Stimulated activated naive CD4-positive, alpha-beta T cell (primary cell): ENCODE measurements around the gene FAM53A.
A peak's percentile ranks its signal among the peaks of the same experiment; 100 is the strongest.
"Not testable (repeated sequence)": the region's sequence is repeated elsewhere in the genome, so short reads cannot be mapped to it uniquely, and the experiment has no call there.

ENCODE experiments used
- DNase-seq, 6 experiments: peaks; one replicate each; lab custom pipeline; 2025; lab: John Stamatoyannopoulos, UW

FAM53A gene

GRCh38 chr4:1622238-1622637 lies 61.9 kb downstream of the FAM53A start:
- no peak for DNase-seq

- no peak for DNase-seq
Observed at GRCh38 chr4:1621526-1621925, 62.6 kb downstream of the FAM53A start.

- DNase-seq = no peak
Observed at GRCh38 chr4:1619151-1619672, 64.9 kb downstream of the FAM53A start.

GRCh38 chr4:1618438-1618837 lies 65.7 kb downstream of the FAM53A start:
- no peak for DNase-seq

GRCh38 chr4:1616557-1616930 lies 67.6 kb downstream of the FAM53A start:
- no peak for DNase-seq

GRCh38 chr4:1615786-1616556 lies 68.1 kb downstream of the FAM53A start:
- peak in 4 of 6 experiments; percentile 15 to 38 (median 24) for DNase-seq

- peak in 4 of 6 experiments; percentile 36 to 74 (median 56) for DNase-seq
Observed at GRCh38 chr4:1614854-1615595, 69.1 kb downstream of the FAM53A start.

GRCh38 chr4:1614502-1614853 lies 69.6 kb downstream of the FAM53A start:
- no peak for DNase-seq

GRCh38 chr4:1614049-1614448 lies 70.1 kb downstream of the FAM53A start:
- DNase-seq = no peak

- no peak for DNase-seq
Observed at GRCh38 chr4:1613099-1613495, 71.0 kb downstream of the FAM53A start.

- DNase-seq = no peak
Observed at GRCh38 chr4:1612278-1613098, 71.6 kb downstream of the FAM53A start.

- no peak for DNase-seq
Observed at GRCh38 chr4:1611501-1611870, 72.6 kb downstream of the FAM53A start.

- DNase-seq = no peak
Observed at GRCh38 chr4:1610791-1611500, 73.2 kb downstream of the FAM53A start.

GRCh38 chr4:1609901-1610790 lies 74.0 kb downstream of the FAM53A start:
- DNase-seq = no peak

GRCh38 chr4:1608821-1609500 lies 75.2 kb downstream of the FAM53A start:
- DNase-seq = no peak

GRCh38 chr4:1608196-1608820 lies 75.8 kb downstream of the FAM53A start:
- no peak for DNase-seq

- not testable (repeated sequence) for DNase-seq
Observed at GRCh38 chr4:1607436-1608195, 76.5 kb downstream of the FAM53A start.

- peak in 4 of 6 experiments; percentile 50 to 85 (median 64) for DNase-seq
Observed at GRCh38 chr4:1604706-1605205, 79.4 kb downstream of the FAM53A start.
